Endothelial cell of umbilical vein (primary cell): ENCODE measurements around the gene NTN4. TPM values are rescaled to one million over a fixed set of nuclear protein-coding genes. Genes with fewer than 3 reads are reported as not detected.

Experiments
- BruUV-seq: library from RNA; stranded (reverse); fragments of 400-500 nt; replicated peaks from 2 replicates; lab custom pipeline; 2021; lab: Mats Ljungman, UMichigan
- CTCF ChIA-PET: fragments of 300-600, 350-600 bp; sonication (Branson Sonifier 250); formaldehyde crosslinking; loops from one replicate; lab custom pipeline; 2021; ENCODE audit warnings: antibody characterized with exemption, inconsistent platforms; lab: Charles Lee
- POLR2A ChIA-PET: fragments of 300-600, 350-600 bp; sonication (Branson Sonifier 250); formaldehyde crosslinking; loops from one replicate; lab custom pipeline; 2021; ENCODE audit warnings: antibody characterized with exemption, inconsistent platforms; lab: Charles Lee
- DNase-seq: peaks from one replicate; pipeline ENCODE4 v3.0.0-alpha.2; 2011; ENCODE audit warnings: low read depth, low spot score
- FAIRE-seq: peaks from 2 replicates; lab custom pipeline; 2011; peaks lifted over from hg19 to GRCh38; lab: Jason Lieb, UNC
- H2AFZ ChIP-seq: 2 replicates; pipeline ENCODE4 v1.6.0; 2012; ENCODE audit warnings: low read depth, low read length, control low read depth, inconsistent platforms
- H3K27ac ChIP-seq: 2 replicates; pipeline ENCODE4 v1.5.1; 2011; ENCODE audit warnings: low read depth, mild to moderate bottlenecking, control low read depth, low read length, moderate library complexity; ENCODE audit not compliant: insufficient read depth
- H3K27me3 ChIP-seq, 2 experiments: 2 replicates each; pipeline versions ENCODE4 v1.6.0 to v1.6.1; 2011; ENCODE audit warnings: low read length in 2 of 2, mixed read lengths in 1 of 2; ENCODE audit not compliant: control insufficient read depth in 2 of 2, insufficient read depth in 2 of 2
- H3K36me3 ChIP-seq, 2 experiments: 2 replicates in 1 of 2; 3 replicates in 1 of 2; pipeline ENCODE4 v1.5.1; 2011; ENCODE audit warnings: low read length in 2 of 2, mild to moderate bottlenecking in 1 of 2, moderate library complexity in 1 of 2; ENCODE audit not compliant: control insufficient read depth in 2 of 2, insufficient read depth in 2 of 2; ENCODE audit errors: extremely low read depth in 1 of 2
- H3K4me1 ChIP-seq: 3 replicates; pipeline ENCODE4 v1.5.1; 2011; ENCODE audit warnings: mild to moderate bottlenecking, low read length; ENCODE audit not compliant: control insufficient read depth, insufficient read depth; ENCODE audit errors: extremely low read depth
- H3K4me2 ChIP-seq: 2 replicates; pipeline ENCODE4 v1.6.1; 2011; ENCODE audit warnings: low read length, control low read depth, mixed read lengths; ENCODE audit not compliant: insufficient read depth
- H3K4me3 ChIP-seq, 3 experiments: fragments of 200-600 bp in 1 of 3; sonication (generic), shearing (Covaris generic) in 1 of 3; replicated peaks in 1 of 3; 2 replicates each; pipeline ENCODE4 v1.5.1; 2011 to 2016; ENCODE audit warnings: control low read depth in 3 of 3, low read length in 3 of 3, mild to moderate bottlenecking in 2 of 3, inconsistent platforms in 1 of 3, low read depth in 1 of 3, moderate library complexity in 1 of 3; ENCODE audit not compliant: insufficient read depth in 1 of 3
- H3K79me2 ChIP-seq: 2 replicates; pipeline ENCODE4 v1.6.0; 2012; ENCODE audit warnings: low read length, inconsistent platforms; ENCODE audit not compliant: control insufficient read depth, insufficient read depth
- H3K9ac ChIP-seq: replicated peaks from 2 replicates; pipeline ENCODE3; 2011; ENCODE audit warnings: low read length, control low read depth; ENCODE audit not compliant: insufficient read depth; ENCODE audit errors: extremely low read depth
- H3K9me1 ChIP-seq: replicated peaks from 3 replicates; pipeline ENCODE4 v1.6.0; 2011; ENCODE audit warnings: mild to moderate bottlenecking, low read length; ENCODE audit not compliant: control insufficient read depth, insufficient read depth; ENCODE audit errors: extremely low read depth
- H3K9me3 ChIP-seq: replicated peaks from 2 replicates; pipeline ENCODE4 v1.5.1; 2012; ENCODE audit warnings: low read length, inconsistent platforms; ENCODE audit not compliant: control insufficient read depth, insufficient read depth
- H4K20me1 ChIP-seq: replicated peaks from 2 replicates; pipeline ENCODE3; 2011; ENCODE audit warnings: mild to moderate bottlenecking, low read length; ENCODE audit not compliant: control insufficient read depth, insufficient read depth; ENCODE audit errors: extremely low read depth
- CTCF ChIP-seq, 2 donors: IDR thresholded peaks; 1 replicate in 1 of 2; 2 replicates in 1 of 2; pipeline ENCODE4 v1.5.1; 2011; ENCODE audit warnings: low read length in 2 of 2, mild to moderate bottlenecking in 2 of 2, moderate library complexity in 2 of 2, control low read depth in 1 of 2, inconsistent platforms in 1 of 2, low read depth in 1 of 2; ENCODE audit not compliant: insufficient read depth in 1 of 2; ENCODE audit errors: extremely low read depth in 1 of 2
- EZH2 ChIP-seq: IDR thresholded peaks from 2 replicates; pipeline ENCODE4 v1.6.1; 2012; ENCODE audit warnings: borderline replicate concordance, low read depth, mild to moderate bottlenecking, moderate library complexity, low read length, inconsistent platforms; ENCODE audit not compliant: severe bottlenecking
- FOS ChIP-seq: IDR thresholded peaks from 2 replicates; pipeline ENCODE4 v1.6.1; 2011; ENCODE audit warnings: mild to moderate bottlenecking, low read length, moderate library complexity, borderline replicate concordance; ENCODE audit not compliant: insufficient read depth
- GATA2 ChIP-seq: IDR thresholded peaks from 2 replicates; pipeline ENCODE4 v1.7.0; 2011; ENCODE audit warnings: low read depth, mild to moderate bottlenecking, moderate library complexity, mixed read lengths, low read length; ENCODE audit not compliant: insufficient read length, insufficient read depth
- JUN ChIP-seq: IDR thresholded peaks from 2 replicates; pipeline ENCODE4 v1.6.1; 2011; ENCODE audit warnings: borderline replicate concordance, low read depth; ENCODE audit not compliant: insufficient read length, insufficient read depth
- MAX ChIP-seq: IDR thresholded peaks from 2 replicates; pipeline ENCODE4 v1.6.1; 2011; ENCODE audit not compliant: insufficient read depth, insufficient read length
- MYC ChIP-seq: IDR thresholded peaks from one replicate; pipeline ENCODE4 v1.6.1; 2011; ENCODE audit warnings: mild to moderate bottlenecking, low read depth, low read length
- POLR2A ChIP-seq: IDR thresholded peaks from 2 replicates; pipeline ENCODE4 v1.6.1; 2012; ENCODE audit warnings: low read depth, mild to moderate bottlenecking, control low read depth, low read length
- POLR2AphosphoS5 ChIP-seq: IDR thresholded peaks from 2 replicates; pipeline ENCODE4 v1.6.1; 2012; ENCODE audit warnings: low read depth, mild to moderate bottlenecking, control low read depth, low read length, moderate library complexity; ENCODE audit not compliant: insufficient read depth
- dilution Hi-C: fragments of 300-500 bp; cut with MboI; formaldehyde crosslinking; loops from one replicate; pipeline ENCODE4 v1.15.0; 2019; ENCODE audit warnings: low sequenced_read_pairs; ENCODE audit not compliant: extremely low pct_ligation_motif_present
- intact Hi-C: fragments of 100-400 bp; cut with micrococcal nuclease; formaldehyde crosslinking; loops from one replicate; pipeline ENCODE4 v1.10.0; 2022
- polyA plus RNA-seq, 4 experiments: library from polyadenylated mRNA; depleted of rRNA in 3 of 4; stranded (reverse) in 3 of 4; unstranded in 1 of 4; fragments of >200 nt; gene quantifications; 2 replicates each; pipeline versions ENCODE4 v1.2.1 to v1.2.3, GENCODE V29; 2011 to 2012; ENCODE audit warnings: missing spikeins in 1 of 4
- total RNA-seq: library from RNA; stranded (reverse); gene quantifications from 2 replicates; pipeline ENCODE4 v1.2.3, GENCODE V29; 2021

NTN4 gene
- total and polyA plus RNA-seq, 2 donors (not counting 3 experiments of a cell fraction or from before 2014, with no cell fraction given) = 120 to 317 TPM

DNA sequence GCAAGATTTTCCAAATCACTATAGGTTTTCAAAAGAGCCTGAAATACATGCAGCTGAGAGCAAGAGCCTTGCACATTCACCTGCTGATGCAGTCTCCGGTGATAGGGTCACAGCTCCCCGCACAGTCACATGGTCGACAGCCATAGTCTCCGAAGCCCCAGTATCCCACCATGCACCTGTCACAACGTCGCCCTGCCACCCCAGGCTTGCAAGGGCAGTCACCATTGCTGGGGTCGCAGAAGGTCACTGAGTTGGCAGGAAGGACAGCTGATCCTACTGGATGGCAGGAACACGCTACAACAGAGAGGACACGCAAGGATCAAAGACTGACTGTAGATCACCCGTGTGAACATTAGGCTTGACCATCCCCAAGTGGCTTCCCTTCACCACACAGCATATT lies 107.1 kb downstream of the NTN4 start:
- Histone ChIP-seq H3K9me3 (no peaks in the 10 kb centered on the region), H3K27ac (no peak overlapping the region), H3K4me3 (no peak overlapping the region), H3K36me3 (peaks cover 0 to 23% of the 10 kb centered on the region in 2 experiments), H3K4me1 (no peaks in the 10 kb centered on the region), H3K4me2 (no peak overlapping the region), H2AFZ (no peak overlapping the region), H3K27me3 (no peaks in the 10 kb centered on the region), H4K20me1 (no peaks in the 10 kb centered on the region), H3K79me2 (no peaks in the 10 kb centered on the region), H3K9me1 (no peaks in the 10 kb centered on the region), H3K9ac (no peak overlapping the region)
- ChIA-PET POLR2A (no interaction called here), CTCF (interaction anchor here (1.0 kb wide), 1 partner anchor 16 kb away, joined by 6 read pairs; no protein-coding TSS in a partner anchor)
- dilution Hi-C loops = no loop called here
- FAIRE-seq (no peak), DNase-seq (no peak)
- BruUV-seq = no TSS peak
- TF ChIP-seq GATA2 (no peak), MYC (no peak), EZH2 (no peak), CTCF (IDR thresholded peaks at IDR 0.05; ENCODE audit: extremely low read depth in 1 of 2, insufficient read depth in 1 of 2, low read depth in 1 of 2, low read length in 2 of 2) (no peak), POLR2A (no peak), FOS (no peak), JUN (no peak), MAX (no peak), POLR2AphosphoS5 (no peak)
- intact Hi-C loops = no loop called here
